Measurements from ENCODE around the gene ZBTB34. TPM values are rescaled to one million over a fixed set of nuclear protein-coding genes. Genes with fewer than 3 reads are reported as not detected.

ZBTB34 gene
- total RNA-seq, 1 donor from 2014 or later, result 20.2 TPM

DNA sequence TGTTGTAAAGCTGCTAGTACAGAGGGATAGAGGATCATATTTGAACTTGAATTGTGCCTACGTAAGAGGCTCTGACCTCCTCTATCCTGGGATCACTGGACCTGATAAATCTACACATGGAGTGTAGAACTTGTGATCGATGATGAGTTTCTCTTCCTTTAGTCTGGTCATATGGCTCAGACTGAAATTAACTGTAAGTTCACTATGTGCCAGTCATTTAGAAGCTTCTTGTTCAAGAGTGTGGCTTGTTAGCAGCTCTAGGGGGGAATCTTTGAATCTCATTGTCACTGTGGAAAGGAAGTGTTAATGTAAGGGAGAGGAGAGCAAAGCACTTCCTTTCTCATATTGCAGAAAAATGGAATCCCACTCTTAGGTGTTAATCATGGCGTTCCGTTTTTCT is 12.1 kb downstream of the ZBTB34 start:
- TF ChIP-seq, protein P1, sequence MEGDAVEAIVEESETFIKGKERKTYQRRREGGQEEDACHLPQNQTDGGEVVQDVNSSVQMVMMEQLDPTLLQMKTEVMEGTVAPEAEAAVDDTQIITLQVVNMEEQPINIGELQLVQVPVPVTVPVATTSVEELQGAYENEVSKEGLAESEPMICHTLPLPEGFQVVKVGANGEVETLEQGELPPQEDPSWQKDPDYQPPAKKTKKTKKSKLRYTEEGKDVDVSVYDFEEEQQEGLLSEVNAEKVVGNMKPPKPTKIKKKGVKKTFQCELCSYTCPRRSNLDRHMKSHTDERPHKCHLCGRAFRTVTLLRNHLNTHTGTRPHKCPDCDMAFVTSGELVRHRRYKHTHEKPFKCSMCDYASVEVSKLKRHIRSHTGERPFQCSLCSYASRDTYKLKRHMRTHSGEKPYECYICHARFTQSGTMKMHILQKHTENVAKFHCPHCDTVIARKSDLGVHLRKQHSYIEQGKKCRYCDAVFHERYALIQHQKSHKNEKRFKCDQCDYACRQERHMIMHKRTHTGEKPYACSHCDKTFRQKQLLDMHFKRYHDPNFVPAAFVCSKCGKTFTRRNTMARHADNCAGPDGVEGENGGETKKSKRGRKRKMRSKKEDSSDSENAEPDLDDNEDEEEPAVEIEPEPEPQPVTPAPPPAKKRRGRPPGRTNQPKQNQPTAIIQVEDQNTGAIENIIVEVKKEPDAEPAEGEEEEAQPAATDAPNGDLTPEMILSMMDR (conservative IDR thresholded peaks at IDR 0.05), result no peak
- Mint-ChIP-seq H3K4me3 (peak overlapping the region; percentile 14), H3K9me3 (no peaks in the 10 kb centered on the region), H3K27ac (peak overlapping the region; percentile 93), H3K4me1 (ENCODE audit: unreplicated experiment) (peaks cover 36% of the 10 kb centered on the region), H3K36me3 (peaks cover 22% of the 10 kb centered on the region), H3K27me3 (no peaks in the 10 kb centered on the region)
- no peak for DNase-seq (ENCODE audit: extremely low spot score, unreplicated experiment)

DNA sequence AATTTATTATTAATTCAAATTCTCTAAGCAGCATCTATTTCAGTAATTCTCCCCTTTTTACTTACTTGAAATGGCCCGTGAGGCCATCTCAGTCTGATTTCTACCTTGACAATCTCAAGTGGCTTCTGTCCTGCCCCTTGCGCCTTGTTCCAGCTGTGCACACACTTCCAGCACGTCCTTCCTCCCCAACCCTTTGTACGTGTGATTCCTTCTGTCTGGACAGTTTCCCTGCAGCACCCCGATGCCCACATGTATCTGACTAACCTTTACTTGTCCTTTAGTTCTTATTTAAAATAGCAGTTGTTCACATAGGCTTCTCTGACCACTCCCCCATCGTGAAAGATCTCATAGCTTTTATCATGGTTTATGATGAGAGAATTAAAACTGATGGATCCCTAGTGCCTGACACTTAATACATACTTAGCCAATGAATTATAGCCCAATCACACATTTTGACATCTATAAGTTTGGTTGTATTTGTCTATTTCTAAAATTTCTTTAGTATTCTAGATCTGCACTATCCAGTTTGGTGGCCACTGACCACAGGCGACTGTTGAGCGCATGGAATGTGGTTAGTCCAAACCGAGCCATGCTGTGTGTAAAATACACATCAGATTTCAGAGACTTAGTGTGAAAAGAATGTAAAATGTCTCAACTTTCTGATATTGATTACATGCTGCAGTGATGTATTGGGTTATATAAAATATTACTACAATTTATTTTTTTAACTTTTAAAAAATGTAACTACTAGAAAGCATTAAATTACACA is 14.3 kb downstream of the ZBTB34 start:
- H3K9me3 Mint-ChIP-seq, result no peaks in the 10 kb centered on the region
- no peak for DNase-seq (ENCODE audit: extremely low spot score, unreplicated experiment)
- peak overlapping the region; percentile 16 for H3K27ac Mint-ChIP-seq
- no peaks in the 10 kb centered on the region for H3K27me3 Mint-ChIP-seq
- H3K36me3 Mint-ChIP-seq, result peaks cover 25% of the 10 kb centered on the region
- TF ChIP-seq, protein P1 (conservative IDR thresholded peaks at IDR 0.05), result no peak
- H3K4me1 Mint-ChIP-seq (ENCODE audit: unreplicated experiment), result peaks cover 30% of the 10 kb centered on the region
- peak overlapping the region; percentile 8 for H3K4me3 Mint-ChIP-seq

DNA sequence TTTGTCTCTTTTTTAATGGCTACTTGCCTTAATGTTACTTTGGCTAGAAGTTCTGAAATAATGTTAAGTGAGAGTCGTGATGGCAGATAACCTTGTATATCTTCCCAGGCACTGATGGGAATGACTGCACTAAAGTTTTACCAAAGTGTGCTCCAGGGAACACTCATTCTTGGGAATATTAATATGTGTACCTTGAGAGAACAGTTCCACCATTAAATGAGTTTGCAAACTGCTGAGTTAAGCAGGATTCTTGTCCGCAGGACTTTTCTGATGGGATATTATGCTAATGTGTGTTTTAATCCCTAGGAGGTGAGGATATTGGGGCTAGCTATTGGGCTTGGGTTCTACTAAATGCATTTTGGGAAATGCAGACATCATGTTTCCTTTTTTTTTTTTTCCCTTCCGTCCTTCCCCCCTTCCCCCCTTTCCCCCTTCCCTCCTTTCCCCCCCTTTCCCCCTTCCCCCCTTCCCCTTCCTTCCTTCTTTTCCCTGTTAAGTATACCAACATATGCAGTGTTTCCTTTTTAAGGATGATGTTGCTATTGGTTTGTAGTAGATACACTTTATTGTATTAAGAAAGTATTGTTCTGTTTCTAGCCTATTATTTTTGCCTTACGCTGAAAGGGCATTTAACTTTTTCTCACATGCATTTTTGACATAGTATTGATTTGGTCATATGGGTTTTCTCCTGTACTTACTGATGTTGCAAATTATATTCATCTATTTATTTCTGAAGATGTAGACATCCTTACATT is 15.5 kb downstream of the ZBTB34 start:
- DNase-seq (ENCODE audit: extremely low spot score, unreplicated experiment), result no peak
- Mint-ChIP-seq H3K27me3 (no peaks in the 10 kb centered on the region), H3K9me3 (no peaks in the 10 kb centered on the region), H3K4me1 (ENCODE audit: unreplicated experiment) (peaks cover 25% of the 10 kb centered on the region), H3K27ac (peak overlapping the region; percentile 27), H3K4me3 (peak overlapping the region; percentile 63), H3K36me3 (peaks cover 21% of the 10 kb centered on the region)
- TF ChIP-seq, protein P1 (conservative IDR thresholded peaks at IDR 0.05), result no peak

DNA sequence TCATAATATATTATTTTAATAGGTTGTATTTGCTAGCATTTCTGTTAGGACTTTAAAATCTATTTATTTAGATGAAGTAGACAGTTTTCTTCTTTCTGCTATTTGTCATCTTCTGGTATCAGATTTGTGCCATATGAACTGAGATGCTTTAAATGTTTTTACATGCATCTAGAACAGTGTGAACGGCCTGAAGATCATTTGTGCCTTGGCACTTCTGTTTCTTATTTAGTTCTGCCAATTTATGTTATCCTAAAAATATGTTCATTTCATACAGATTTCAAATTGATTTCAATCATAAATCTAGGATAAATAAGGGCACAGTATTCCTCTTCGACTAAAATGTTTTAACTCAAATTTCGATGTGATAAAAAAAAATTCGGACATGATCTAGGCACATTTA is 16.1 kb downstream of the ZBTB34 start:
- DNase-seq (ENCODE audit: extremely low spot score, unreplicated experiment), result no peak
- Mint-ChIP-seq H3K9me3 (no peaks in the 10 kb centered on the region), H3K36me3 (peaks cover 21% of the 10 kb centered on the region), H3K27ac (peak overlapping the region; percentile 26), H3K4me1 (ENCODE audit: unreplicated experiment) (peaks cover 25% of the 10 kb centered on the region), H3K27me3 (no peaks in the 10 kb centered on the region), H3K4me3 (no peak overlapping the region)
- TF ChIP-seq, protein P1 (conservative IDR thresholded peaks at IDR 0.05), result no peak

DNA sequence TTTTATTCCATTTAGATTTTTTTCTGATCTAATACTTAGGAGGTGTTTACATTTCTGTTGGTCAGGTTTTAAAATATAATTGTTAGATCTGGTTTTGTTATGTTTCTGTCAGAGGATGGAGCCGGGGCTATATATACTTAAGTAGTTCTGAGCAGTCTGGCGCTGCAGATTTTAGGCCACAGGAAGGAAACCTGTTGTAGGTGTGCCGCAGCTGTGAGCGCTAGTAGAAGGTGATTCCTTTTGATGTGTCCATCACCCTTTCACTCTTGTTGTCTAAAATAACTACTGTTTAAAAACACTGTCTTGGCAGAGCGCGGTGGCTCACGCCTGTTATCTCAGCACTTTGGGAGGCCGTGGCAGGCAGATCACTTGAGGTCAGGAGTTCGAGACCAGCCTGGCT is 17.0 kb downstream of the ZBTB34 start:
- Mint-ChIP-seq H3K27me3 (no peaks in the 10 kb centered on the region), H3K4me1 (ENCODE audit: unreplicated experiment) (peaks cover 27% of the 10 kb centered on the region), H3K4me3 (no peak overlapping the region), H3K36me3 (peaks cover 26% of the 10 kb centered on the region), H3K27ac (no peak overlapping the region), H3K9me3 (no peaks in the 10 kb centered on the region)
- TF ChIP-seq, protein P1 (conservative IDR thresholded peaks at IDR 0.05), result no peak
- DNase-seq (ENCODE audit: extremely low spot score, unreplicated experiment), result no peak
